SKM-1 (cell line): Measurements from ENCODE around the gene LRIG1.
"Not testable (repeated sequence)": the region's sequence is repeated elsewhere in the genome, so short reads cannot be mapped to it uniquely, and the experiment has no call there.

ENCODE experiments used
- DNase-seq: peaks from one replicate; lab custom pipeline; 2025; ENCODE audit not compliant: unreplicated experiment; lab: John Stamatoyannopoulos, UW

Gene LRIG1

DNA sequence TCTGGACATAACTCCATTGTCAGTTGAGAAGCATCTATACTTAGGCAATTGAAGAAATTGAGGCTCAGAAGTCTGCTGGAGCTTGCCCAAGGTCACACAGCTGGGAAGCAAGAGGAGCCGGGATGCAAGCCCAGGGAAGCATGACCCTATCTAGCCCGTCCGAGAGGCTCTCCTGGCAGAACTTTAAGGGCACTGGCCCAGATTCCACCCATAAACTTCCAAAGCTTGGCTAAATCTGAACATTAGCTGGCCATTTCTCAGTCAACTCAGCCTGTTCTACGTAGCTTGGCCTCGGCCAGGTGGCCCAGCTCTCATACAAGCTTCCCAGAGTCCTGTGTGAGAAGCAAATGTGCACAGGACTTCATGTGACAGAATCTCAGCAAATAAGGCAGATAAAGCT, 75.8 kb downstream of the LRIG1 start:
- no peak for DNase-seq

DNA sequence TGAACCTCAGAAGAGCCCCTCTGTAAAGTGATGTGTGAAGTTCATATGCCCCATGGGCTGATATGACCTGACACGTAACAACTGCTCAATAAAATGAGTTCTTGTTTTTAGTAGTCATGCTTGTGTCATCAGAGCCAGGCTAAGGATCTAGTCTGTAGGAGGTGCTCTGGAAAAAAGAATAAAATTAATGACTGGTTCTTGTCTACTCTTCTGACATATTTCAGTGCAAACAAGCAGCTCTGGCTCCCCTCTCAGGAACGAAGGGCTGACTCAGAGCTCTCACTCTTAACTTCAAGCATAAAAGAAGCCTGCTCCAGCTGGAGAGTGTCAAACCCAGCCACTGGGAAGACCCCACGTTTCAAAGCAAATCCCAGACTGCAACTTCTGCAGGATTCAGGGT, 77.0 kb downstream of the LRIG1 start:
- no peak for DNase-seq

GRCh38 chr3:66421893-66422292, 78.9 kb downstream of the LRIG1 start:
- not testable (repeated sequence) for DNase-seq

DNA sequence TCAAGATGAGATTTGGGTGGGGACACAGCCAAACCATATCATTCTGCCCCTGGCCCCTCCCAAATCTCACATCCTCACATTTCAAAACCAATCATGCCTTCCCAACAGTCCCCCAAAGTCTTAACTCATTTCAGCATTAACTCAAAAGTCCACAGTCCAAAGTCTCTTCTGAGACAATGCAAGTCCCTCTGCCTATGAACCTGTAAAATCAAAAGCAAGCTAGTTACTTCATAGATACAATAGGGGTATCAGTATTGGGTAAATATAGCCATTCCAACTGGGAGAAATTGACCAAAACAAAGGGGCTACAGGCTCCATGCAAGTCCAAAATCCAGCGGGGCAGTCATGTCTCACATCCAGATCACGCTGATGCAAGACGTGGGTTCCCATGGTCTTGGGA, 79.7 kb downstream of the LRIG1 start:
- not testable (repeated sequence) for DNase-seq

GRCh38 chr3:66419036-66419435, 81.8 kb downstream of the LRIG1 start:
- no peak for DNase-seq

DNA sequence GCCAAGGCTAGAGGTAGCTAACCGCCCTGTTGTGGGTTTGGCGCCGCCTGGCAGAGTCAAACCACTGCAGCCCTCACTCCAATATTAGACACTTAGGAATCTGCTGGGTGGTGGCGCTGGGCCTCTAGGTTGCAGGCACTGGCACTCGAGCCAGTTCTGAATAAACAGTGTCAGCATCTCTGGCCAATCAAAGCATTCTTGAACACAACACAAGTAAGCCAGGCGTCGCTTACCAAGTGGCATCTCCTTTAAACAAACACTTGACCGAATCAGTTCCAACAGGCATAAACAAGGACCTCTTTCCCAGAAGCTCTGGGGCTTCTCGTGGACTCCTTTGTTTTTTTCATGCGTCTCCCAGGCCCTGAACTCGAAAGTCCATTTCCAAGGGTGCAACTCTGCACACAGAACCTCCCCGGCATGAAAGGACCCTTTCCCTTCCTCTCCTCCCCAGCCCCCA, 82.3 kb downstream of the LRIG1 start:
- no peak for DNase-seq

DNA sequence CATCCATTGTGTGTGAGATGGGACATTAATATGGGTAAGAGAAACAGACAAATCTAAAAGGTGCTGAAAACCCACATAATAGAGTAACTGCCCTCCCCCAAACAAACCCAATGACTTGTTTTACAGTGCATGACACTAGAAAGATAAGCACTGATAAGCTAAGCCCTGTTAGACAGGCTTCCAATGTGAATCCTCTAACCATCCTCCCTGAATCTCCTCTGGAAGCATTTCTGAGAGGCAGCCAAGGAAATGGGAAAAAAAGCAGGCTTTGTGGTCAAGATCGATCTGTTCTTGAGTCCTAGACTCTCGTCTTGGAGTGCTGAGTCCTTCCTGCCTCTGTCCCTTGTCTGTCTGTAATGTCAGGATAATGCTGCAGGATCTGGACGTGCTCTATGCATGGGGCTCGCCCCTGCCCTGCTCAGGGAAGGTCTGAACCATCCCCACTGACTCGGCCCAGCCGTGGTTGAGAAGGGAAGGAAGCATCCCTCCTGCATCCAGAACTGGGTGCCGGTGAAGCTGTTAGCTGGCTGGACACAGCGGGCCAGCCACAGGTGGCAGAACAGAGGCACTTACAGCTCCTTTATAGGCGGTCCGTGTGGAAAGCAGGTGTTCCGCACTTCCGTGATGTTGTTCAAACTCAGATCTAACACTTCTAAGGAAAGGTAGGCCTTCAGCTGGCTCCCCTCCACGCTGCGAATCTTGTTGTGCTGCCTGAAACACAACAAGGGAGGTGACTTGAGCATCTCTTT, 84.1 kb downstream of the LRIG1 start:
- no peak for DNase-seq

- DNase-seq = no peak
Measured at GRCh38 chr3:66415867-66416428, 84.9 kb downstream of the LRIG1 start.

DNA sequence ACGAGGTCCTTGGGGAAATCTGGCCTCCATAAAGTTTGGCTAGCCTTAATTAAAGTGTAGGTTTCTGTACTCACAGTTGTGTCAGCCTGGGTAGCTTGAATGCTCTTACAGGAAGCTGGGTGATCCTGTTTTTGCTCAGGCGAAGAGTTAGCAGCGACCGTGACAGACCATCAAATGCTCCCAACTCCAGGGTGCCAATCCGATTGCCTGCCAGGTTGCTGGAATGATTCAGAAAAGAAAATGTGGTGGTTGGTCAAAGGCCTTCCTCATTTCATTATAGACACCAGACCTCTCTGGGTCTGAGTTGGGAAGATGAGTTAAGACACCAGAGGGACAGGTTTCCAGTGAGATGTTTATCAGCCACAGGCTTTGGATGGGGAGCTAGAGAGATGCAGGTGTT, 86.0 kb downstream of the LRIG1 start:
- no peak for DNase-seq

DNA sequence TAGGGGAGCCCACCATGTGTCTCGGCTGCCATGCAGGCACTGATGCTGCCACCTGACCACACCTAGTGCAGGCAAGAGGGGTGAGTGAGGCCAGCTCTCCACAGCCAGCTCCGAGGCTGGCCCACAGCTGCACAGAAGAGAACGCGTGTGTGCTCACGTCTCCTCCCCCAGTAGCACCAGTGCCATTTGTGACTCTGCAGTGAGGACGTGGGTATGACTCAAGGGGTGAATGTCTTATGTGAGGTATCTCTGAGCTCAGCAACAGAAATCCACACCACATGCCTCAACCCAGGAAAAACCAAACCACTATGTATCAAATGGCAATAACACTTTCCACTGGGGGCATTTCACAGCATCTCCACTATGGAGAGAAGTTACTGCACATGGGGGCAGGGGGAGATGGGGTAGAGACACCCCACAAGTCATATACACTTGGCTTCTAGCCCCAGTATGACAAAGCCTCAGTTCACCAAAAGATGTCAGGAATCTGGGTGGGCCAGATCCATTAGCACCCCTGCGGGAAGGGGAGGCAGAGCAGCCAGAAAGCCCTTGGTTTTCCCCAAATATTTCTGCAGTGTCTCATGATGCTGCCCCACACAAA, 87.6 kb downstream of the LRIG1 start:
- DNase-seq = no peak

- DNase-seq = no peak
Measured at GRCh38 chr3:66411961-66412887, 88.6 kb downstream of the LRIG1 start.

DNA sequence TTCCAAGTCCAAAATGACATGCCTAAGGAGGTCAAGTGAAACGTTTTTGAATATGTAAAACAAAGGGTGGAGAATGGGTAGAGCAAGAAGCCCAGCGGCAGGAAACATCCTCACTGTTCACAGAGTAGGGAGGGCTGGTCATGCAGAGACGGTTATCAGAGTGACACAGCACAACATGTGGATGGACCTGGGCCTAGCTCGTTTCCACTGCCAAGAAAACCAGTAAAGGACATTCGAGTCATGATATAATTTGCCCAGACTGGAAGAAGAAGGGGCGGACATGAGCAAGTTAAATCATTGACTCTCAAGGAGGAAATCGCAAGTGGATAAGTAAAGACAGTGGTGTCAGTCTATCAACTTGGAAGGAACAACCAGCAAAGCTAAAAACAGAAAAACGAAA, 89.3 kb downstream of the LRIG1 start:
- DNase-seq = no peak

- no peak for DNase-seq
Measured at GRCh38 chr3:66410976-66411375, 89.8 kb downstream of the LRIG1 start.

GRCh38 chr3:66409771-66410754, 90.8 kb downstream of the LRIG1 start:
- DNase-seq = no peak

DNA sequence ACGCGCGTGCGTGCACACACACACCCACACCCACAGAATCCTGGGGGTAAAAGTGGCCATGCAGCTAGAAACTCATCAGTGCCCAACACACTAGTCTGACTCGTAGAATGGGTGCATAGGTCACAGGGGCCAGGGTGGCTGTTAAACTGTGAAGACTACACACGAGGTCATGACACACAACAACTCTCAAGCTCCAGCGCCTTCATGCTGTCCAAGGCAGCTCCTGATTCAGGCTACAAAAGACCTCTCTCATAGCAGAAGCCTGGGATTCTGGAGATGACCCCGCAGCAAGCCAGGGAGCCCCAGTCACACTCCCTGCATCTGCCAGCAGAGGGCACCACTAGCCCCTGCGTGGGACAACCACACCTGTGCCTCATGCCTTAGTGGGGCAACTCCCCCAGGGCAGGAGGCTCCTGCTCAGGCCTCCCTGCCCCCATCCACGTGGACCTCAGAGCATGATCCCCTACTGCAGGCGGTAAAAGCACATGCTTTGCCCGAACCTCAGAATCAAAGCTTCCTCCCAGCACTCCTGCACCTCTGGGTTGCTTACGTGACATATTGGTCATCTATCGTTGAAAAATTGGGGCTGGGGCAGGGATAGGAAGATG, 93.1 kb downstream of the LRIG1 start:
- DNase-seq = no peak

DNA sequence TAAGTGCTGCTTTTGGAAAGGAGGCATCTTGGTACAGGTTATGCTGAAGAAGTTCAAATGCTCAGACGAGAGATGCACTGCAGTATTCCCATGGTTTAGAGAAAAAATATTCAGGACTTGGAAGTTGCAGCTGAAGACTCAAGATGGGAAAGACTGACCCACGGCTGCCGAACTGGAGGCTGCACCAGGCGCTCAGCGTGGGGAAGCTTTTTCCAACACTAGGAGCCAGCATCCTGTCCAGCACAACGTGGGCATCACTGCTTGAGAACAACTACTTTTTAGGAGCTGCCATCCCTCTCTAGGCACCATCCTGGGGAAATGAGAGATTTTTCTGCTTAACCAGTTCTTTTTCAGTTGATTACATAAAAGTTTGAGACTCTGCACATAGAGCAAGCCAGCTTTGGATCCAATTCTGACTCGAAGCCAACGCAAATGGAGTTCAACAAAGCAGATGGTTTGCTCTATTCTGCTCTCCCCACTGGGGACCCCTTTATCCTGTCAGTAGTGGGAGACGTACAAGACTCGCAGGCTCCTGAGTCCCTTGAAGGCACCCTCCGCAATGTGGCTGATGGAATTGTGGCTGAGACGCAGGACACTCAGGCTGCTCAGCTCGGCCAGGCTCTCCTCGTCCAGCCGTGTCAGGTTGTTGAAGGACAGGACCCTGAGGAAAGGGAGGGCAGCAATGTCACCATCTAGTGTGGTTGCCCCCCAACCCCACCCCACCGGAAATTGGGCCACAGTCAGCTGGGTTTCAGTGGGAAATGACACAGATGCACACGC, 93.8 kb downstream of the LRIG1 start:
- DNase-seq = no peak

GRCh38 chr3:66406163-66406562, 94.7 kb downstream of the LRIG1 start:
- no peak for DNase-seq

DNA sequence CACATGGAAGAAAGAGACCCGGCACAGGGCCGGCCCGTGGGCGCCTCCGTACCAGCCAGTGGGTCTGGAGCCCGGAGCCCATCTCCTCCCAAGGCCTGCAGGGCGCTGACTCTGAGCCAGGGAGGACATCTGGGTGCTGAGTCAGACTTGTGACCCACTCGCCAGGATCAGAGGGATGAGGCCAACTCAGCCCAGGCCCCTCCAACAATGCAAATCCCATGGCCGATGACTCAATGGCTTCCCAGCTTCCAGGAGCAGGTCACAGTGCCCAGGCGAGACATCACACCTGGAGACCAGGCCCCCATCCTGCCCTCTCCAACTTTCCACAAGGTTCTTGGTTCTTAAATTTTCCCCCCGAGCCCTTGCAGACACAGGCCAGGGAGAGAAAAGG, 95.1 kb downstream of the LRIG1 start:
- no peak for DNase-seq
